ENCODE data around the gene TP73.

DNA sequence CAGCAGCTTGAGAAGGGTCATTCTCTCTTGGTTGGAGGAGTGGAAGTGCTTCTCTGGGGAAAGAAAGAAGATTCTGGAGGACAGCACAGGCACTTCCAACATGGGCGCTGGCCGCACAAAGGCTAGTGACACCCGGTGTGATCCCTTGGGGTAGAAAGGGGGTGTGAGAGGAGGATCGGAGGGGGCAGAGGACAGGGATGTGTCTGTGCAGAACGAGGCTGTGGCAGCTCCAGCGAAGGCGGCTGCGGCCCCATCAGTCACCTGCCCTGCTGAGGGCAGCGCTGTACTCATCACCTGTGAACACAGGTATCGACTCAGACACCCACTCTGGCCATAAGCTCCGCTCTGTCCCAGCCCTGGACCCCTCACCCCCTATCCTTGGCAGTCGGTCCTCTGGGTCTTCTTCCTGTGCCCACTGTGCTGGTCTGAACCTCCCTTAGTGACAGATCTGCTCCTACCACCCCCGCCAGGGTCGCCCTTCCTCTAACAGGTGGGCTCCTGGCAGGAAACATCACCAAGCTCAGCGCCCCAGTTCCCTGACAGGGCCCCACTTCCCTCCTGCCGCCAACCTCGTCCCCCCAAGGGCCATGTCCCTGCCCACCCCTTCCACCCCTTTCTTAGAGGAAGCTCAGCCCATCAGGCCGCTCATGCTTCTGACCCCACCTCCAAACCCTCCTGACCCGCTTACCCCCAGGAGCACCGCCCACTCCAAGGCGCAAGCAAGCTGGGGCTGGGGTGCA, 20.1 kb downstream of the TP73 start:
- TF ChIP-seq CTCF (IDR thresholded peaks at IDR 0.05) (no peak), POLR2AphosphoS5 (IDR thresholded peaks at IDR 0.05) (no peak), POLR2A (IDR thresholded peaks at IDR 0.05) (no peak)

Data from breast epithelium (tissue), 3 donors.